Keratinocyte (primary cell): ENCODE results near the gene OR2M2. TPM values are rescaled to one million over a fixed set of nuclear protein-coding genes. Genes with fewer than 3 reads are reported as not detected.

Experiments
- DNase-seq: peaks from one replicate; pipeline ENCODE4 v3.0.0-alpha.2; 2011; ENCODE audit warnings: low read depth, missing footprints, low spot score
- FAIRE-seq: peaks from 2 replicates; lab custom pipeline; 2011; peaks lifted over from hg19 to GRCh38; lab: Jason Lieb, UNC
- H2AFZ ChIP-seq: 2 replicates; pipeline ENCODE4 v1.6.0; 2012; ENCODE audit warnings: low read length, control low read depth, inconsistent platforms; ENCODE audit not compliant: control insufficient read depth
- H3K27ac ChIP-seq: 2 replicates; pipeline ENCODE4 v1.5.1; 2011; ENCODE audit warnings: low read length; ENCODE audit not compliant: control insufficient read depth, insufficient read depth
- H3K27me3 ChIP-seq: 3 replicates; pipeline ENCODE4 v1.6.0; 2011; ENCODE audit warnings: low read length; ENCODE audit not compliant: control insufficient read depth, insufficient read depth; ENCODE audit errors: extremely low read depth
- H3K36me3 ChIP-seq, 2 experiments: 2 replicates in 1 of 2; 3 replicates in 1 of 2; pipeline ENCODE4 v1.5.1; 2011; ENCODE audit warnings: low read length in 2 of 2, mild to moderate bottlenecking in 1 of 2; ENCODE audit not compliant: control insufficient read depth in 2 of 2, insufficient read depth in 2 of 2; ENCODE audit errors: extremely low read depth in 1 of 2
- H3K4me1 ChIP-seq: 3 replicates; pipeline ENCODE4 v1.5.1; 2011; ENCODE audit warnings: low read length; ENCODE audit not compliant: control insufficient read depth, insufficient read depth; ENCODE audit errors: extremely low read depth
- H3K4me2 ChIP-seq: 3 replicates; pipeline ENCODE4 v1.6.0; 2011; ENCODE audit warnings: low read depth, low read length; ENCODE audit not compliant: control insufficient read depth, insufficient read depth; ENCODE audit errors: extremely low read depth
- H3K4me3 ChIP-seq, 3 experiments: fragments of 200-600 bp in 1 of 3; sonication (generic) in 1 of 3; 2 replicates in 2 of 3; 3 replicates in 1 of 3; pipeline ENCODE4 v1.5.1; 2011 to 2016; ENCODE audit warnings: low read length in 3 of 3, mild to moderate bottlenecking in 3 of 3, control low read depth in 2 of 3, inconsistent platforms in 1 of 3, low read depth in 1 of 3, mixed read lengths in 1 of 3, mixed run types in 1 of 3, moderate library complexity in 1 of 3; ENCODE audit not compliant: control insufficient read depth in 2 of 3, insufficient read depth in 2 of 3; ENCODE audit errors: extremely low read depth in 1 of 3
- H3K79me2 ChIP-seq: 2 replicates; pipeline ENCODE4 v1.6.0; 2012; ENCODE audit warnings: low read length; ENCODE audit not compliant: control insufficient read depth, insufficient read depth
- H3K9ac ChIP-seq: 3 replicates; pipeline ENCODE4 v1.6.0; 2011; ENCODE audit warnings: low read length; ENCODE audit not compliant: control insufficient read depth, insufficient read depth; ENCODE audit errors: extremely low read depth
- H3K9me1 ChIP-seq: 3 replicates; pipeline ENCODE4 v1.6.0; 2011; ENCODE audit warnings: low read length; ENCODE audit not compliant: control insufficient read depth, insufficient read depth; ENCODE audit errors: extremely low read depth
- H3K9me3 ChIP-seq: 2 replicates; pipeline ENCODE4 v1.5.1; 2012; ENCODE audit warnings: low read depth, low read length; ENCODE audit not compliant: control insufficient read depth
- H4K20me1 ChIP-seq: 3 replicates; pipeline ENCODE4 v1.6.0; 2011; ENCODE audit warnings: low read length; ENCODE audit not compliant: control insufficient read depth, insufficient read depth; ENCODE audit errors: extremely low read depth
- EZH2 ChIP-seq: IDR thresholded peaks from one replicate; pipeline ENCODE4 v1.6.1; 2012; ENCODE audit warnings: inconsistent platforms, mild to moderate bottlenecking, low read length, moderate library complexity
- dilution Hi-C: fragments of 300-500 bp; cut with MboI; formaldehyde crosslinking; loops from one replicate; pipeline ENCODE4 v1.7.0; 2020; ENCODE audit warnings: low sequenced_read_pairs; ENCODE audit not compliant: extremely low pct_ligation_motif_present
- polyA plus RNA-seq, 5 experiments: library from polyadenylated mRNA; depleted of rRNA in 3 of 5; stranded (reverse) in 3 of 5; stranded (forward) in 1 of 5; unstranded in 1 of 5; fragments of >200 nt; gene quantifications; 1 replicate in 1 of 5; 2 replicates in 3 of 5; 3 replicates in 1 of 5; pipeline versions ENCODE4 v1.2.1 to v1.2.3, GENCODE V29; 2011 to 2012; ENCODE audit warnings: missing spikeins in 2 of 5, low read depth in 1 of 5, low replicate concordance in 1 of 5
- TF ChIP-seq, protein P1 (sequence below), 3 experiments: IDR thresholded peaks in 1 of 3; conservative IDR thresholded peaks in 1 of 3; optimal IDR thresholded peaks in 1 of 3; 2 replicates in 2 of 3; 3 replicates in 1 of 3; pipeline versions ENCODE3 to v1.5.1; 2011; ENCODE audit warnings: low read length in 3 of 3, mild to moderate bottlenecking in 3 of 3, moderate library complexity in 2 of 3, control low read depth in 1 of 3, inconsistent platforms in 1 of 3; ENCODE audit not compliant: insufficient read depth in 2 of 3; ENCODE audit errors: extremely low read depth in 1 of 3

OR2M2 gene
- polyA plus RNA-seq, 1 donor (not counting 4 experiments of a cell fraction or from before 2014, with no cell fraction given): not detected

DNA sequence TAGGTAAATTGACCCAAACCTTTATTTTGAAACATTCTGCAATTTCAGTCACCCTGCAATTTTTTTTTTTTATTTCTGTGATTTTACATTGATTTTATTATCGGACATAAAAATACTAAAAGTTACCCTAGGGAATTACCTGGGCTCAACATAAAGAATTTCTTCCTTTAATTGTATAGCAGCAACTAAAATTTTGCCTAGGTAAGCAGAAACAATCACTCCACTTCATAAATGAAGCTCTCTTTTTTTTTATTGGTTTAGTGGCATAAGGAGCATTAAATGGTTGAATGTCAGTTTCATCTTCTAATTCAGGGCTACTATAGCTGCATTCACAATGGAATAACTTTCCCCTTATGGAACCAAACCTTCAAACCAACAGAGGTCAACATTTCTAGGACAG, 41.3 kb downstream of the OR2M2 start:
- FAIRE-seq: no peak
- Histone ChIP-seq H3K27me3 (no peaks in the 10 kb centered on the region), H3K79me2 (no peaks in the 10 kb centered on the region), H3K4me2 (no peak overlapping the region), H2AFZ (no peak overlapping the region), H3K9ac (no peak overlapping the region), H3K4me1 (no peaks in the 10 kb centered on the region), H3K36me3 (no peaks in the 10 kb centered on the region), H3K27ac (no peak overlapping the region), H3K9me3 (no peaks in the 10 kb centered on the region), H4K20me1 (no peaks in the 10 kb centered on the region), H3K4me3 (no peak overlapping the region), H3K9me1 (no peaks in the 10 kb centered on the region)
- dilution Hi-C loops: no loop called here
- no peak for TF ChIP-seq EZH2
- TF ChIP-seq, protein P1, sequence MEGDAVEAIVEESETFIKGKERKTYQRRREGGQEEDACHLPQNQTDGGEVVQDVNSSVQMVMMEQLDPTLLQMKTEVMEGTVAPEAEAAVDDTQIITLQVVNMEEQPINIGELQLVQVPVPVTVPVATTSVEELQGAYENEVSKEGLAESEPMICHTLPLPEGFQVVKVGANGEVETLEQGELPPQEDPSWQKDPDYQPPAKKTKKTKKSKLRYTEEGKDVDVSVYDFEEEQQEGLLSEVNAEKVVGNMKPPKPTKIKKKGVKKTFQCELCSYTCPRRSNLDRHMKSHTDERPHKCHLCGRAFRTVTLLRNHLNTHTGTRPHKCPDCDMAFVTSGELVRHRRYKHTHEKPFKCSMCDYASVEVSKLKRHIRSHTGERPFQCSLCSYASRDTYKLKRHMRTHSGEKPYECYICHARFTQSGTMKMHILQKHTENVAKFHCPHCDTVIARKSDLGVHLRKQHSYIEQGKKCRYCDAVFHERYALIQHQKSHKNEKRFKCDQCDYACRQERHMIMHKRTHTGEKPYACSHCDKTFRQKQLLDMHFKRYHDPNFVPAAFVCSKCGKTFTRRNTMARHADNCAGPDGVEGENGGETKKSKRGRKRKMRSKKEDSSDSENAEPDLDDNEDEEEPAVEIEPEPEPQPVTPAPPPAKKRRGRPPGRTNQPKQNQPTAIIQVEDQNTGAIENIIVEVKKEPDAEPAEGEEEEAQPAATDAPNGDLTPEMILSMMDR (optimal IDR thresholded peaks at IDR 0.05 in 1 of 3, IDR thresholded peaks at IDR 0.05 in 1 of 3, conservative IDR thresholded peaks at IDR 0.05 in 1 of 3; ENCODE audit: extremely low read depth in 1 of 3, insufficient read depth in 2 of 3, low read length in 3 of 3): no peak
- DNase-seq: no peak

DNA sequence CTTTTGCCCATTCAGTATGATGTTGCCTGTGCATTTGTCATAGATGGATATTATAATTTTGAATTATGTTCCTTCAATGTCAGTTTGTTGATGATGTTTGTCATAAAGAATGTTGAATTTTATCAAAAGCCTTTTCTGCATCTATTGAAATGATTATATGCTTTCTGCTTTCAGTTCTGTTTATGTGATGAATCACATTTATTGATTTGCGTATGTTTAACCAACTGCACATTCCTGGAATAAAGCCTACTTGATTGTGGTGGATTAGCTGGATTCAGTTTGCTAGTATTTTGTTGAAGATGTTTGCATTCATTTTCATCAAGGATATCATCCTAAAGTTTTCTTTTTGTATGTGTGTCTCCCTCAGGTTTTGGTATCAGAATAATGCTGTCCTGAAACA, 50.9 kb downstream of the OR2M2 start:
- Histone ChIP-seq H4K20me1 (no peaks in the 10 kb centered on the region), H3K4me3 (no peak overlapping the region), H3K4me1 (no peaks in the 10 kb centered on the region), H3K9ac (no peak overlapping the region), H3K79me2 (no peaks in the 10 kb centered on the region), H3K27me3 (no peaks in the 10 kb centered on the region), H3K36me3 (no peaks in the 10 kb centered on the region), H3K27ac (no peak overlapping the region), H3K4me2 (no peak overlapping the region), H3K9me1 (no peaks in the 10 kb centered on the region), H2AFZ (no peak overlapping the region), H3K9me3 (peaks cover 4% of the 10 kb centered on the region)
- no peak for TF ChIP-seq EZH2
- TF ChIP-seq, protein P1 (optimal IDR thresholded peaks at IDR 0.05 in 1 of 3, IDR thresholded peaks at IDR 0.05 in 1 of 3, conservative IDR thresholded peaks at IDR 0.05 in 1 of 3; ENCODE audit: extremely low read depth in 1 of 3, insufficient read depth in 2 of 3, low read length in 3 of 3): no peak
- no peak for DNase-seq
- dilution Hi-C loops: no loop called here
- no peak for FAIRE-seq
